Kidney epithelial cell (primary cell): ENCODE measurements around the gene NOP9. TPM values are rescaled to one million over a fixed set of nuclear protein-coding genes. Genes with fewer than 3 reads are reported as not detected.

Experiments used
- DNase-seq: peaks from one replicate; pipeline ENCODE4 v3.0.0-alpha.2; 2010; ENCODE audit warnings: low read depth
- H3K27me3 ChIP-seq: 2 replicates; pipeline ENCODE4 v1.6.0; 2011; ENCODE audit warnings: low read length; ENCODE audit not compliant: control insufficient read depth, insufficient read depth
- H3K36me3 ChIP-seq: 2 replicates; pipeline ENCODE4 v1.5.1; 2011; ENCODE audit warnings: low read length; ENCODE audit not compliant: control insufficient read depth, insufficient read depth
- H3K4me3 ChIP-seq: 2 replicates; pipeline ENCODE4 v1.5.1; 2011; ENCODE audit warnings: low read depth, mild to moderate bottlenecking, control low read depth, low read length
- total RNA-seq: library from RNA; depleted of rRNA; stranded (reverse); fragments of >200 nt; gene quantifications from 2 replicates; pipeline ENCODE4 v1.2.3, GENCODE V29; 2015
- TF ChIP-seq, protein P1 (sequence below): IDR thresholded peaks from 2 replicates; pipeline ENCODE4 v1.5.1; 2011; ENCODE audit warnings: mild to moderate bottlenecking, moderate library complexity, low read length, control low read depth, inconsistent platforms; ENCODE audit not compliant: insufficient read depth, poor library complexity, severe bottlenecking

Gene NOP9
- total RNA-seq, 1 donor from 2014 or later = 28.7 TPM

DNA sequence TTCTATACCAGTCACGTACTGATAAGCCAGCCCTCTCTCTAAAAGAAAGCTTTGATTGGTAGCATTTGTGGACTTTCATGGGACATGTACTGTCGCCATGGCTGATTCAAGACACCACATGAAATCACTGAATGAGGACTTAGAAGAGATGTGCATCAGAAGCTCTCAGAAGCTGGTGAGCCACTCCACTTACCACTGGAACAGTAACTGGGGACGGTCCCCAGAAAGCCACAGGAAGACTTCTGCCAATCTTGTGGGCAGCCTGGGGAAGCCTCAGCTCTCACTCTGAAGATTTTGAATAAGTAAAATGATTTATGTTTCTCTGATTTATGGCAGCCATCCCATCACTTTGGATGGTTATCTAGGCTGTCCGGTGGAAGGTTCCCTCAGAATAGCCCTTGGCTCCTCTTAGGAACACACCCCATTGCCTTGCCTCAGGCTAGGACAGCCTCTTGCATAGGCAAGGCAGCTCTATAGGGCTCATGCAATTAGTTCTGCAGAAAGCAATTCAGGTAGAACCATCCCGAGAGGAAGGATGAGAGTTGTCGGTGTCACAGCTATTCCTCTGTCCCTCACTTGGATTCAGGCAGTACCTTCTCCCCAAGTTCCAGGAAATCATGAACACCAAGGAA, 9.9 kb upstream of the NOP9 start:
- Histone ChIP-seq H3K27me3 (no peaks in the 10 kb centered on the region), H3K4me3 (no peak overlapping the region), H3K36me3 (peaks cover 1% of the 10 kb centered on the region)
- no peak for DNase-seq
- TF ChIP-seq, protein P1, sequence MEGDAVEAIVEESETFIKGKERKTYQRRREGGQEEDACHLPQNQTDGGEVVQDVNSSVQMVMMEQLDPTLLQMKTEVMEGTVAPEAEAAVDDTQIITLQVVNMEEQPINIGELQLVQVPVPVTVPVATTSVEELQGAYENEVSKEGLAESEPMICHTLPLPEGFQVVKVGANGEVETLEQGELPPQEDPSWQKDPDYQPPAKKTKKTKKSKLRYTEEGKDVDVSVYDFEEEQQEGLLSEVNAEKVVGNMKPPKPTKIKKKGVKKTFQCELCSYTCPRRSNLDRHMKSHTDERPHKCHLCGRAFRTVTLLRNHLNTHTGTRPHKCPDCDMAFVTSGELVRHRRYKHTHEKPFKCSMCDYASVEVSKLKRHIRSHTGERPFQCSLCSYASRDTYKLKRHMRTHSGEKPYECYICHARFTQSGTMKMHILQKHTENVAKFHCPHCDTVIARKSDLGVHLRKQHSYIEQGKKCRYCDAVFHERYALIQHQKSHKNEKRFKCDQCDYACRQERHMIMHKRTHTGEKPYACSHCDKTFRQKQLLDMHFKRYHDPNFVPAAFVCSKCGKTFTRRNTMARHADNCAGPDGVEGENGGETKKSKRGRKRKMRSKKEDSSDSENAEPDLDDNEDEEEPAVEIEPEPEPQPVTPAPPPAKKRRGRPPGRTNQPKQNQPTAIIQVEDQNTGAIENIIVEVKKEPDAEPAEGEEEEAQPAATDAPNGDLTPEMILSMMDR = no peak

DNA sequence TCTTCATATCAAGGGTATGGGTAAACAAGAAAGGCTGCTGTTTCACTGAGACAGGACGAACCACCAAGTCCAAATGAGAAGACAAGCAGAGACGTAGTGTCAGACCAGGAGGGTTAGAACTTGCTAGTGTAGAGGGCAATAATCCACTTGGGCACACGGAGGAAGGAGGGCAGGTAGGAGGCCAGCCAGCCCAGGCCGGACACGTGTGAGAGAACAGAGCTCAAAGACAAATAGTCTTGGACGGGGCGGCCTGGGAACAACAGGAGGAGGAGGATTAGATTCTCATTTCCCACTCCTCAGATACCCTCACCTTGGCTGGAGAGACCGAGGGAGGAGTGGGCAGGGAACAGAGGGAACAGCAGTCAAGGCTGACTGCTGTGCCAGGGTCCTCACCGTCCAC, 8.9 kb upstream of the NOP9 start:
- TF ChIP-seq, protein P1 = no peak
- Histone ChIP-seq H3K36me3 (peaks cover 1% of the 10 kb centered on the region), H3K27me3 (no peaks in the 10 kb centered on the region), H3K4me3 (no peak overlapping the region)
- DNase-seq = no peak

DNA sequence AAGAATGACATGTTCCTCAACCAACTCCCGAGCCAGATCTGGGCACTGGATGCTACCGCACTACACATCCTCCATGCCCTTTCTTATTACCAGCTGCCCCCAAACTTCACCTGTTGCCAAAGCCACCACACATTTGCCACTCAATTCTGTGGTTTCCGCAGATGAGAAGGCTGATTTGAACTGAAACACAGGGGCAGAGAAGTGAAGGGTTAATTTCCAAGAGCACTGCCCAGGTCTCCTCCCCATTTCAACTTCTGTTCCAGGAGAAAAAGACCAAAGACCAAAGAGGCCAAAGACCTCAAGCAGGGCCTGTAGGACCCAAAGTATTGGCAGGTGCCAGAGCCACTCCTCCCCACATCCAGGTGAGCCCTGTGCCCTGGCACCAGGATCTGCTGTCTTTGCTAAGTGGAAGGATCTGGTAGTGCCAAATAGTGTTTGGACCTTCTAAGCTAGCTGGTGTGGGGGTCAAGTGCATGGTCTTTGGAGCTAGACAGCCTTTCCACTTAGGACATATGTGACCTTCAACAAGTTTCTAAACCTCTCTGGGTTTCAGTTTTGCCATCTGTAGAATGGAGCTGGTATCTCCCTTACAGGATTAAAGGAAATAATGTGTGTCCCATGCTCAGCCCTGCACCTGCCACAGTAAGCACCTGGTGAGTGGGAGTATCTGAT, 8.1 kb upstream of the NOP9 start:
- H3K4me3 ChIP-seq = no peak overlapping the region
- TF ChIP-seq, protein P1 = no peak
- H3K36me3 ChIP-seq = peaks cover 1% of the 10 kb centered on the region
- no peak for DNase-seq
- no peaks in the 10 kb centered on the region for H3K27me3 ChIP-seq

DNA sequence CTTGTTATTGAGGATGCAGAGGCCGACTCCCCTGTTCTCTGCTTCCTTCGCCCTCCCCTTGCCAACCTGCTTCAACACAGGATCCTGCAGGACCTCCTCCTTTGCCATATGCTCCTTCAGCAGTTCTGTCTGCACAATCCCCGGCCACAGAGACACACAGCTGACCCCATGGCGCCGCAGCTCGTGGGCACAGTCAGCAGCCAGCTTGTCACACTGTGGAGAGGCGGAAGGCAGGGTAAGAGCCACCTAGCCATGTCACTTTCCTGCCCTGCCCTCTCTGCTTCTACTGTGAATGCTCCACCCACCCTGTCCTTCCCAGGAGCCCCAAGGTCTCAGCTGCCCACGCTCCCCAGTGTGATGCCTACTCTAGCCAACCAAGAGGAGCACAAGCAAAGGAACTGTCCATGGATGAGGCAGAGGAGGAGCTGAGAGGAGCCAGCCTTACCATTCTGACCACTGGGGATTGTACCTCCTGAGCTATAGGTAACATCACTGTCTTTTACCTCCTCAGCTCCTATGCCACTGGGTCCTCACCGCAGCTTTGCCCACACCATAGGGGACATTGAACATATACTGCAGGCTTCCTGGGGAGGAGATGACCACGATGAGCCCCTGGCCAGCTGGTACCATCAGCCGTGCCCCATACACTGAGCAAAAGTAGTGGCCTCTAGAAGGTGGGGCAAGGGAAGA, 7.4 kb upstream of the NOP9 start:
- Histone ChIP-seq H3K4me3 (no peak overlapping the region), H3K27me3 (no peaks in the 10 kb centered on the region), H3K36me3 (peaks cover 1% of the 10 kb centered on the region)
- TF ChIP-seq, protein P1 = no peak
- DNase-seq = no peak

DNA sequence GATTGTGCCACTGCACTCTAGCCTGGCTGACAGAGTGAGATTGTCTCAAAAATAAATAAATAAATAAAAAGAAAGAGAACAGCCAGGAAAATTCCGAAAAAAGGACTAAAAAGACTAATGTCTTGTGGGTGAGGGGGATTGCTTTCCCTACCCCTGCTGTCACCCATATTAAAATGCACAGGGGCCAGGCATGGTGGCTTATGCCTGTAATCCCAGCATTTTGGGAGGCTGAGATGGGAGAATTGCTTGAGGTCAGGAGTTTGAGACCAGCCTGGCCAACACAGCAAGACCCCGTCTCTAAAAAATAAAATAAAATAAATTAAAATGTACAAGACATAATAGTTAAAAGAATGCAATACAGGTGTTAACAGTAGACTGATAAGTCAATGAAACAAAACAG, 6.1 kb upstream of the NOP9 start:
- TF ChIP-seq, protein P1 = no peak
- Histone ChIP-seq H3K4me3 (no peak overlapping the region), H3K36me3 (peaks cover 1% of the 10 kb centered on the region), H3K27me3 (no peaks in the 10 kb centered on the region)
- DNase-seq = no peak
